H7 (cell line): ENCODE data around the gene KCNJ14. TPM values are rescaled to one million over a fixed set of nuclear protein-coding genes. Genes with fewer than 3 reads are reported as not detected.

Experiments
- DNase-seq: peaks from one replicate; pipeline ENCODE4 v3.0.0; 2012
- H3K27me3 ChIP-seq: 2 replicates; pipeline ENCODE4 v1.6.0; 2011; ENCODE audit warnings: mild to moderate bottlenecking, low read length; ENCODE audit not compliant: control insufficient read depth, insufficient read depth
- H3K36me3 ChIP-seq: replicated peaks from 2 replicates; pipeline ENCODE4 v1.5.1; 2011; ENCODE audit warnings: low read length; ENCODE audit not compliant: control insufficient read depth, insufficient read depth
- H3K4me3 ChIP-seq: 2 replicates; pipeline ENCODE4 v1.5.1; 2011; ENCODE audit warnings: low read depth, mild to moderate bottlenecking, control low read depth, low read length, moderate library complexity; ENCODE audit not compliant: insufficient read depth
- total RNA-seq: library from RNA; depleted of rRNA; stranded (reverse); fragments of >200 nt; shearing (Covaris generic); gene quantifications from 2 replicates; pipeline ENCODE4 v1.2.3, GENCODE V29; 2014

The KCNJ14 gene
- total RNA-seq, 1 experiment from 2014 or later = 0.21 TPM

DNA sequence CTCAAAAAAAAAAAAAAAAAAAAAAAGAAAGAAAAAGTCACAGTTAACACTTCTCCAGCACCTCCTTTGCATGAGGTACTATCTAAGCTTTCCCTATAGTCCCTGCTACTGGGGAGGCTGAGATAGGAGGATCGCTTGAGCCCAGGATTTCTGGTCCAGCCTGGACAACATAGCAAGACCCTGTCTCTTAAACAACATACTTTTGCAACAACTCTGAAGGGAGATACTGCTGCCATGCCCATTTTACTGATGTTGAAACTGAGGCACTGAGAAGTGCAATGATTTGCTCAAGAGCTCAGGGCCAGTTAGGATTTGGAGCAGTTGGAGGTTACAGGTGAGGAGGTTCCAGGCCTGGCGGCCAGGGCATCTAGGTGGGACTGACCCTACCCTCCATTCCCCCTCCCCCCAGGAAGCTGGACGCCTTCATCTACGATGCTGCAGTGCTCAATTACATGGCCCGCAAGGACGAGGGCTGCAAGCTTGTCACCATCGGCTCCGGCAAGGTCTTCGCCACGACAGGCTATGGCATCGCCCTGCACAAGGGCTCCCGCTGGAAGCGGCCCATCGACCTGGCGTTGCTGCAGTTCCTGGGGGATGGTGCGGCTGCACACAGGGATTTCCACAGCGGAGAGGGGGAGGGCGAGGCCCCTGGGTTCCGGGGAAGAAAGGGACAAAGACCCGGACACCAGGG lies 13.9 kb upstream of the KCNJ14 start:
- Histone ChIP-seq H3K27me3 (no peaks in the 10 kb centered on the region), H3K36me3 (peaks cover 3% of the 10 kb centered on the region), H3K4me3 (no peak overlapping the region)
- peak; percentile 51 for DNase-seq

DNA sequence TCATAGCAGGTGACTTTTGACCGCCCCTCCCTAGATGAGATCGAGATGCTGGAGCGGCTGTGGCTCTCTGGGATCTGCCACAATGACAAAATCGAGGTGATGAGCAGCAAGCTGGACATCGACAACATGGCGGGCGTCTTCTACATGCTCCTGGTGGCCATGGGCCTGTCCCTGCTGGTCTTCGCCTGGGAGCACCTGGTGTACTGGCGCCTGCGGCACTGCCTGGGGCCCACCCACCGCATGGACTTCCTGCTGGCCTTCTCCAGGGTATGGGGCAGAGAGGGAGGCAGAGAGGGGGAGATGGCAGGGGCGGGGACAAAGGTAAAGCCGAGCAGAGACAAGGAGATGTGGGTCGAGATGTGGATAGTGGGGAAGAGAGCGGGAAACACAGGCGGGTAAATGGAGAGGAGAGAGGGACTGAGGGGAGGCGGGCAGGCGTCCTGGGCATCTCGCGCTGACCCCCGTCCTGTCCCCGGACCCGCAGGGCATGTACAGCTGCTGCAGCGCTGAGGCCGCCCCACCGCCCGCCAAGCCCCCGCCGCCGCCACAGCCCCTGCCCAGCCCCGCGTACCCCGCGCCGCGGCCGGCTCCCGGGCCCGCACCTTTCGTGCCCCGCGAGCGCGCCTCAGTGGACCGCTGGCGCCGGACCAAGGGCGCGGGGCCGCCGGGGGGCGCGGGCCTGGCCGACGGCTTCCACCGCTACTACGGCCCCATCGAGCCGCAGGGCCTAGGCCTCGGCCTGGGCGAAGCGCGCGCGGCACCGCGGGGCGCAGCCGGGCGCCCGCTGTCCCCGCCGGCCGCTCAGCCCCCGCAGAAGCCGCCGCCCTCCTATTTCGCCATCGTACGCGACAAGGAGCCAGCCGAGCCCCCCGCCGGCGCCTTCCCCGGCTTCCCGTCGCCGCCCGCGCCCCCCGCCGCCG lies 13.0 kb upstream of the KCNJ14 start:
- peak; percentile 75 for DNase-seq
- H3K36me3 ChIP-seq = peaks cover 4% of the 10 kb centered on the region; the same call in 1 of the 2 replicates
- H3K4me3 ChIP-seq = no peak overlapping the region
- H3K27me3 ChIP-seq = no peaks in the 10 kb centered on the region

DNA sequence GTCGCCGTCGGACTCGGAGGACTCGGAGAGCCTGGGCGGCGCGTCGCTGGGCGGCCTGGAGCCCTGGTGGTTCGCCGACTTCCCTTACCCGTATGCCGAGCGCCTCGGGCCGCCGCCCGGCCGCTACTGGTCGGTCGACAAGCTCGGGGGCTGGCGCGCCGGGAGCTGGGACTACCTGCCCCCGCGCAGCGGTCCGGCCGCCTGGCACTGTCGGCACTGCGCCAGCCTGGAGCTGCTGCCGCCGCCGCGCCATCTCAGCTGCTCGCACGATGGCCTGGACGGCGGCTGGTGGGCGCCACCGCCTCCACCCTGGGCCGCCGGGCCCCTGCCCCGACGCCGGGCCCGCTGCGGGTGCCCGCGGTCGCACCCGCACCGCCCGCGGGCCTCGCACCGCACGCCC lies 12.1 kb upstream of the KCNJ14 start:
- peak; percentile 64 for DNase-seq
- H3K36me3 ChIP-seq = peaks cover 9% of the 10 kb centered on the region
- no peaks in the 10 kb centered on the region for H3K27me3 ChIP-seq
- H3K4me3 ChIP-seq = no peak overlapping the region

DNA sequence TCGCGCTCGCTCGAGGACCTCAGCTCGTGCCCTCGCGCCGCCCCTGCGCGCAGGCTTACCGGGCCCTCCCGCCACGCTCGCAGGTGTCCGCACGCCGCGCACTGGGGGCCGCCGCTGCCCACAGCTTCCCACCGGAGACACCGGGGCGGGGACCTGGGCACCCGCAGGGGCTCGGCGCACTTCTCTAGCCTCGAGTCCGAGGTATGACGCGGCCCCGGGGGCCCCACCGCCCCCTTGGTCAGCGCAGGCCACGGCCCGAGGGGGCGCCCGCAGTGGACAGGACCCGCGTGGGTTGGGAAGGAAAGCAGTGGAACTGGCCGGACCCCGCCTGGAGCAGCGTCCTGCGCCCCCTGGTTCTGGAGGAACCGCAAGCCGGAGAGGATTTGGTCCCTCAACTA lies 11.6 kb upstream of the KCNJ14 start:
- H3K27me3 ChIP-seq = no peaks in the 10 kb centered on the region
- DNase-seq = peak; percentile 65
- peaks cover 13% of the 10 kb centered on the region for H3K36me3 ChIP-seq
- H3K4me3 ChIP-seq = no peak overlapping the region

DNA sequence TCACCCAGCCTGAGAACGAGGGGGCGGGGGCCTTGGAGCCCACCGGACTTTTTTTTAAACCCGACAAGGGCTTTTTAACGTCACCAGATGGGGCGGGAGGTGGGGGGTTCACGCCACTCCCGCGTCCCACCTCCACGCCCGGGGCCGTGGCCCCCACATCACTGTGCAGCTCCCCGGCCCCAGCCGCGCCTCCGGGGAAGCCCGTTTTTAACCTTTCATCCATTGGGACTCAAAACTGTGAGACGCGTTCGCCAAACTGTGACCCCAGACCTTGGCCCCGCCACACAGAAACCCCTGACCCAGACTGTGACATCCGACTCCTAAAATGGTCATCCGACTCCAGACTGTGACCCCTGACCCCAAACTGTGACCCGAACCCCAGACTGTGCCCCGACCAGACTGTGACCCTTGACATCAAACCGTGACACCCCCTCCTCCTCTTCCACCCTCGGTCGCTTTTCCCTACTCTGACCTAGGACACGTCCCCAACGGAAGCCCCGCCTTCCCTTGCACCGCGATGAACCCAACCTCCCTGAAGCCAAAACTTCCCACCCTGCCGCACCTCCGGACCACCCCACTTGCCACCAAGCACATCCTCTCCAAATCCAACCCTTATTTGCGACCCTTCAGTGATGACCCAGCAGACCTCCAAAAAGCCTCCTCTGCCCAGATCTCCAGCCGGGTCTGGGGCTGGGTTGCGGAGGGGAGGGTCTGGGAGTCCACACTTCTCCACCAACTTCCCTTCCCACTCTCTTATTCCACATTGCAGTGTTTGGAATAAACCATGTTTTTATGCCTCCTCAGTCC lies 11.0 kb upstream of the KCNJ14 start:
- no peaks in the 10 kb centered on the region for H3K27me3 ChIP-seq
- peaks cover 14% of the 10 kb centered on the region for H3K36me3 ChIP-seq
- no peak overlapping the region; the same call in 1 of the 2 replicates for H3K4me3 ChIP-seq
- DNase-seq = peak; percentile 53

DNA sequence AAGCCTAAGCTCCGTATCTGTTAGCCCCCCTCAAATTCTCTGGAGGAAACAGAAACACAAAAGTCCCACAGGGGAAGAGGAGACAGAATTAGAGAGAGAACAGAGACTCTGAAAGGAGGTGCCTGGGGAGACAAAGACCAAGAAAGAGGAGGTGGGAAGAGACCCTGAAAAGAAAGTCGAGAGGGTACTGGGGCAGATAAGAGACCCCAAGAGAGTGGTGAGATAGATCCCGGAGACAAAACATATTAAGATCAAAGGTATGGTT lies 10.5 kb upstream of the KCNJ14 start:
- H3K4me3 ChIP-seq = no peak overlapping the region
- peaks cover 16% of the 10 kb centered on the region for H3K36me3 ChIP-seq
- peak; percentile 41 for DNase-seq
- H3K27me3 ChIP-seq = no peaks in the 10 kb centered on the region

DNA sequence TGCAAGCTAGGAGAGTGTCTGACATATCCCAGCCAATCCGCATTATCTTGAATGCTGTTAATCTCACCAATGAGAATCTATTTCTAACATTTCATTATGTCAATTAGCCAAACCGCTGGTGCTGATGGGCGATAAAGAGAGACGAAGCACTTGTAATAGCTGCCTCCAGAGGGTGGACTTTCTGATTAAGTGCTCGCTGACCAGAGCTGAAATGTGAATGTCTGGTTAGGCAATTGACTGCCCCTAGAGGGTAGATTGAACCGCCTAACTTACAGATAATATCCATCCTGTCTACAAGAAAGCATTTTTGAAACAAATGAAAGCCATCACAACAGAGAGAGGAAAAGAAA lies 10.1 kb upstream of the KCNJ14 start:
- Histone ChIP-seq H3K27me3 (no peaks in the 10 kb centered on the region), H3K4me3 (peak overlapping the region; percentile 81)

DNA sequence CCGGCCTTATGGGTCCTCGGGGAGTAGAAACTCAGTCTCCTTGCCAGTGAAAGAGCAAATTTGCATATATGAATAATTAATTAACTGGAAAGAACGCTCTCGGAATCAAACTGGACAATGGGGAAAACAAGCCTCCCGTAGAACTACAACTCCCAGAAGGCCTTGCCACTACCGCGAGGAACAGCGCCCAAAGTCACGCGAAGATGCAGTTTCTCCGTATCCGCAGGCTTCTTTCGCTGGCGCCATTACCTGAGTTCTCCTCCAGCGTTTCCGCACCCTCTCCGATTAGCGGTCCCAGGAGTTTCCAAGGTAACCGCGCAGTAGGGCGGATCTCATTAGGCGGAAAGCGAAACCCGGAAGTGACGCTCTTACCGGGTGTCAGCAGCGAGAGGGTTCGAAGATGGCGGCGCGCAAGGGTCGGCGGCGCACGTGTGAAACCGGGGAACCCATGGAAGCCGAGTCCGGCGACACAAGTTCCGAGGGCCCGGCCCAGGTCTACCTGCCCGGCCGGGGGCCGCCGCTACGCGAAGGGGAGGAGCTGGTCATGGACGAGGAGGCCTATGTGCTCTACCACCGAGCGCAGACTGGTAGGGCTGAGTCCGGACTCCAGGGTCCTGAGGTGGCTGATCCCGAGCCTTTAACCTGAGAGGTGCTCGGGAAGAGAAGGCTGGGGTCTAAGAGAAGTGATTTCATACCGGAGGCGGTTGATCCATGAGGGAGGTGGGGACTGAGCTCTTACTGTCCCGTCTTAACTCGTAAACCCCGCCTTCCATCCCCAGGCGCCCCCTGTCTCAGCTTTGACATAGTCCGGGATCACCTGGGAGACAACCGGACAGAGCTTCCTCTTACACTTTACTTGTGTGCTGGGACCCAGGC lies 9.5 kb upstream of the KCNJ14 start, which contains the start of gene GRWD1:
Gene GRWD1 (plus strand): TSS at position 378 of the 876 bp plus-strand sequence. CDS start 23 bp downstream, at position 401.
- peaks cover 18% of the 10 kb centered on the region for H3K36me3 ChIP-seq
- no peaks in the 10 kb centered on the region for H3K27me3 ChIP-seq
- peak; percentile 96 for DNase-seq
- H3K4me3 ChIP-seq = peak within 1 kb of the TSS; percentile 81

More for the DNA sequence above, 10.1 kb upstream of the KCNJ14 start:
- peak; percentile 88 for DNase-seq
- H3K36me3 ChIP-seq = peaks cover 16% of the 10 kb centered on the region

DNA sequence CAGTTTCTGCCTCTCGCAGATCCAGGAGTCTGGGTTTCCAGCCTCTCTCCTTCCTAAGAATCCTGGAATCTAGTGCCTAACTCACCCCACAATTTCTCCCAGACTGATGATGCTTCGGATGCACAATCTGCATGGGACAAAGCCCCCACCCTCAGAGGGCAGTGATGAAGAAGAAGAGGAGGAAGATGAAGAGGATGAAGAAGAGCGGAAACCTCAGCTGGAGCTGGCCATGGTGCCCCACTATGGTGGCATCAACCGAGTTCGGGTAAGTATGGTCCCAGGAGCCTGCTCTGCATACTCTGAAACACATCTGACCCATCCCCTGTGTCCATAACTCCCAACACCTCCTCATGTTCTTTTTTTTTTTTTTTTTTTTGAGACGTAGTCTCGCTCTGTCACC lies 8.8 kb upstream of the KCNJ14 start:
- peaks cover 22% of the 10 kb centered on the region for H3K36me3 ChIP-seq
- H3K27me3 ChIP-seq = no peaks in the 10 kb centered on the region
- peak overlapping the region; percentile 81 for H3K4me3 ChIP-seq
- no peak for DNase-seq

DNA sequence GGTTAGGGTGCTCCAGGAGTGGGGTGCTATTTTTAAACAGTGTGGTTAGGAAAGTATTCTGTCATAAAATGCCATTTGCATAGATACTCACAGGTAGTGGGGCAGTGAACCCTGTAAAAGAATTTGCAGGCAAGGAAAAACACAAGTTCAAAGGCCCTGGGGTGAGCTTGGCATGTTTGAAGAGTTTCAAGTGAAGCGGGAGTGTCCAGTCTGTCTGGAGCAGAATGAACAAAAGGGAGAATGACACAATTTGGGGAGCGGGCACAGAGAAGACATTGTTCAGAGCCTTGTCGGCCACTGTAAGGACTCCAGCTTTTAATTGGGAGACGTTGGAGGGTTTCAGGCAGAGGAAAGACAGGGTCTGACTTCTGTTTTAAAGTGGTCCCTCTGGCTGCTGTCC lies 6.8 kb upstream of the KCNJ14 start:
- Histone ChIP-seq H3K36me3 (peaks cover 29% of the 10 kb centered on the region), H3K27me3 (no peaks in the 10 kb centered on the region), H3K4me3 (no peak overlapping the region)
- no peak for DNase-seq

DNA sequence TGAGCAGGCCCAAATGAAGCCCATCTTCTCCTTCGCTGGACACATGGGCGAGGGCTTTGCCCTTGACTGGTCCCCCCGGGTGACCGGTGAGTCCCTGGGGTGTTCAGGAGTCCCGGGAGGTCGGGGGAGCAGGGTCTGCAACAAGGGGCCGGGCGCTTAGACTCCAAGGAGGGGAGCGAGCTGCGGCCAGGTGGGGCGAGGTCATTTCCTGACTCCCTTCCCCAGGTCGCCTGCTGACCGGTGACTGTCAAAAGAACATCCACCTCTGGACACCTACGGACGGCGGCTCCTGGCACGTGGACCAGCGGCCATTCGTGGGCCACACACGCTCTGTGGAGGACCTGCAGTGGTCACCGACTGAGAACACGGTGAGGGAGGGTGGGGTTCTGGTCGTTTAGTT lies 4.9 kb upstream of the KCNJ14 start:
- DNase-seq = peak; percentile 47
- Histone ChIP-seq H3K27me3 (no peaks in the 10 kb centered on the region), H3K4me3 (no peak overlapping the region), H3K36me3 (peaks cover 31% of the 10 kb centered on the region)

DNA sequence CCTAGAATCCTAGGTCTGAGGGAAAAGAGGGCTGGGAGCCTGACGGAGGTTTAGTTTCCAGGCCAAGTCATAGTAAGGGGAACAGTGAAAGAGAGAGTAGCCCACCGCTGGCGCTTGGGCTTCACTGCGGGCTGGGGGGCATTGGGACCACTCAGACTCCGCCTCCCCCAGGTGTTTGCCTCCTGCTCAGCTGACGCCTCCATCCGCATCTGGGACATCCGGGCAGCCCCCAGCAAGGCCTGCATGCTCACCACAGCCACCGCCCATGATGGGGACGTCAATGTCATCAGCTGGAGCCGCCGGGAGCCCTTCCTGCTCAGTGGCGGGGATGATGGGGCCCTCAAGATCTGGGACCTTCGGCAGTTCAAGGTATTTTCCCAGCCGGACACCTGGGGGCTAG lies 4.5 kb upstream of the KCNJ14 start:
- H3K27me3 ChIP-seq = no peaks in the 10 kb centered on the region
- no peak overlapping the region for H3K4me3 ChIP-seq
- peak; percentile 51 for DNase-seq
- H3K36me3 ChIP-seq = peaks cover 32% of the 10 kb centered on the region

DNA sequence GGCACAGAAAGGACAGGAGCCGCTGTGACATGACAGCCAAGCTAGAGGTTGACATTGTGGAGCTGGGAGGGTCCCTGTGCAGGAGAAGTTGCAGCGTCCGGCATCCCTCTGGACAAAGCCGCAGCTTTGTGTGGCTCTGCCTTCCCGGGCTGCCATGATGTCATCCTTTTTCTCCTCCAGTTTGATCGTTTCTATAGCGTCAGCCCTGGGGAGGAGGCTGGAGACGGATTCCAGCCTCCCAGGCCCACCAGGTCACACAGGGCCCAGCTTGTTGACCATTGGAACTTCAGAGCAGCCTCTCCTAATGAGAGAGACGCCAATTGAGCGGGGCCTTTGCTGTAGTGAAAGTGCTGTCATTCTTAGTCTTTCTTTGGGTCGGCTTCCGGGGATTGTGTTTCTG lies 3.8 kb upstream of the KCNJ14 start:
- H3K27me3 ChIP-seq = no peaks in the 10 kb centered on the region
- no peak overlapping the region for H3K4me3 ChIP-seq
- DNase-seq = peak; percentile 42
- peaks cover 33% of the 10 kb centered on the region for H3K36me3 ChIP-seq
